ENCODE data around the gene POLR3C. TPM values are rescaled to one million over a fixed set of nuclear protein-coding genes. Genes with fewer than 3 reads are reported as not detected.
A peak's percentile ranks its signal among the peaks of the same experiment; 100 is the strongest.

Gene POLR3C
- total and polyA plus RNA-seq, 2 of the 13 experiments (the other 11 are each of a cell fraction or from before 2014, with no cell fraction given) = 15.5 to 24.3 TPM

- TF ChIP-seq ZNF18 (CRISPR knock-in tag; IDR thresholded peaks at IDR 0.05; ENCODE audit: insufficient replicate concordance) = no peak
- peak; percentile 52; the same call in 1 of the 2 replicates for TF ChIP-seq MIER2 (CRISPR knock-in tag; IDR thresholded peaks at IDR 0.05)
- peak; percentile 97 for TF ChIP-seq UBTF (CRISPR knock-in tag; IDR thresholded peaks at IDR 0.05)
- peak; percentile 27; the same call in 1 of the 2 replicates for TF ChIP-seq ZNF749 (CRISPR knock-in tag; IDR thresholded peaks at IDR 0.05; ENCODE audit: borderline replicate concordance)
- 0 out of 2 replicates have a peak, but pooled peaks have one; percentile 60 for TF ChIP-seq NAIF1 (CRISPR knock-in tag; IDR thresholded peaks at IDR 0.05; ENCODE audit: borderline replicate concordance)
- TF ChIP-seq, protein P1, sequence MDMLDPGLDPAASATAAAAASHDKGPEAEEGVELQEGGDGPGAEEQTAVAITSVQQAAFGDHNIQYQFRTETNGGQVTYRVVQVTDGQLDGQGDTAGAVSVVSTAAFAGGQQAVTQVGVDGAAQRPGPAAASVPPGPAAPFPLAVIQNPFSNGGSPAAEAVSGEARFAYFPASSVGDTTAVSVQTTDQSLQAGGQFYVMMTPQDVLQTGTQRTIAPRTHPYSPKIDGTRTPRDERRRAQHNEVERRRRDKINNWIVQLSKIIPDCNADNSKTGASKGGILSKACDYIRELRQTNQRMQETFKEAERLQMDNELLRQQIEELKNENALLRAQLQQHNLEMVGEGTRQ (IDR thresholded peaks at IDR 0.05; ENCODE audit: low read depth, low read length) = peak; percentile 5; the same call in 1 of the 2 replicates
- TF ChIP-seq, protein P1 (CRISPR knock-in tag; IDR thresholded peaks at IDR 0.05; ENCODE audit: borderline replicate concordance) = peak; percentile 74; the same call in 1 of the 2 replicates
- peak; percentile 91 for TF ChIP-seq ZNF564 (CRISPR knock-in tag; IDR thresholded peaks at IDR 0.05)
- TF ChIP-seq, protein P2, sequence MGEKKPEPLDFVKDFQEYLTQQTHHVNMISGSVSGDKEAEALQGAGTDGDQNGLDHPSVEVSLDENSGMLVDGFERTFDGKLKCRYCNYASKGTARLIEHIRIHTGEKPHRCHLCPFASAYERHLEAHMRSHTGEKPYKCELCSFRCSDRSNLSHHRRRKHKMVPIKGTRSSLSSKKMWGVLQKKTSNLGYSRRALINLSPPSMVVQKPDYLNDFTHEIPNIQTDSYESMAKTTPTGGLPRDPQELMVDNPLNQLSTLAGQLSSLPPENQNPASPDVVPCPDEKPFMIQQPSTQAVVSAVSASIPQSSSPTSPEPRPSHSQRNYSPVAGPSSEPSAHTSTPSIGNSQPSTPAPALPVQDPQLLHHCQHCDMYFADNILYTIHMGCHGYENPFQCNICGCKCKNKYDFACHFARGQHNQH (CRISPR knock-in tag; IDR thresholded peaks at IDR 0.05) = peak; percentile 82
- peak; percentile 76; the same call in 1 of the 2 replicates for TF ChIP-seq TOPORS (CRISPR knock-in tag; IDR thresholded peaks at IDR 0.05)
- peak; percentile 80; the same call in 1 of the 2 replicates for TF ChIP-seq ZNF230 (CRISPR knock-in tag; IDR thresholded peaks at IDR 0.05)
- TF ChIP-seq, protein P3, sequence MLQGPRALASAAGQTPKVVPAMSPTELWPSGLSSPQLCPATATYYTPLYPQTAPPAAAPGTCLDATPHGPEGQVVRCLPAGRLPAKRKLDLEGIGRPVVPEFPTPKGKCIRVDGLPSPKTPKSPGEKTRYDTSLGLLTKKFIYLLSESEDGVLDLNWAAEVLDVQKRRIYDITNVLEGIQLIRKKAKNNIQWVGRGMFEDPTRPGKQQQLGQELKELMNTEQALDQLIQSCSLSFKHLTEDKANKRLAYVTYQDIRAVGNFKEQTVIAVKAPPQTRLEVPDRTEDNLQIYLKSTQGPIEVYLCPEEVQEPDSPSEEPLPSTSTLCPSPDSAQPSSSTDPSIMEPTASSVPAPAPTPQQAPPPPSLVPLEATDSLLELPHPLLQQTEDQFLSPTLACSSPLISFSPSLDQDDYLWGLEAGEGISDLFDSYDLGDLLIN (CRISPR knock-in tag; IDR thresholded peaks at IDR 0.05; ENCODE audit: borderline replicate concordance) = peak; percentile 88; the same call in 1 of the 2 replicates
- peak; percentile 98 for TF ChIP-seq ZFY (CRISPR knock-in tag; IDR thresholded peaks at IDR 0.05)
- no peak; the same call in 1 of the 2 replicates for TF ChIP-seq ZNF775 (CRISPR knock-in tag; IDR thresholded peaks at IDR 0.05; ENCODE audit: borderline replicate concordance)
- TF ChIP-seq NR3C1 (CRISPR knock-in tag; IDR thresholded peaks at IDR 0.05) = no peak
- peak; percentile 68 for TF ChIP-seq CBFB (CRISPR knock-in tag; IDR thresholded peaks at IDR 0.05)
- peak; percentile 78 for TF ChIP-seq YEATS4 (CRISPR knock-in tag; IDR thresholded peaks at IDR 0.05; ENCODE audit: borderline replicate concordance)
- TF ChIP-seq KLF9 (CRISPR knock-in tag; IDR thresholded peaks at IDR 0.05; ENCODE audit: low read depth) = 0 out of 2 replicates have a peak, but pooled peaks have one; percentile 35
- TF ChIP-seq SOX5 (CRISPR knock-in tag; IDR thresholded peaks at IDR 0.05; ENCODE audit: borderline replicate concordance) = 0 out of 2 replicates have a peak, but pooled peaks have one; percentile 37
- TF ChIP-seq SMC3 (IDR thresholded peaks at IDR 0.05; ENCODE audit: low read length) = no peak
These were observed at the start of gene POLR3C, which contains the start of gene RNF115 (continued) for GRCh38 chr1:145823565-145824498.
